ENCODE results near the gene KRTAP5-8. TPM values are rescaled to one million over a fixed set of nuclear protein-coding genes. Genes with fewer than 3 reads are reported as not detected.

KRTAP5-8 gene
- total RNA-seq, 1 experiment from 2014 or later, result not detected

GRCh38 chr11:71555508-71555907 lies 17.7 kb downstream of the KRTAP5-8 start:
- Histone ChIP-seq H3K9me2 (replicated peaks; ENCODE audit: low read length) (no peaks in the 10 kb centered on the region), H3K4me3 (ENCODE audit: low read length) (no peak overlapping the region), H3K36me3 (ENCODE audit: low read depth, low read length) (no peaks in the 10 kb centered on the region), H2AFZ (ENCODE audit: low read length) (no peak overlapping the region), H3K79me2 (ENCODE audit: low read length) (no peaks in the 10 kb centered on the region), H3K4me1 (ENCODE audit: insufficient read depth, low read length) (no peaks in the 10 kb centered on the region), H4K20me1 (ENCODE audit: low read length) (no peaks in the 10 kb centered on the region), H3K4me2 (ENCODE audit: low read length) (no peak overlapping the region), H3K27me3 (ENCODE audit: low read length) (no peaks in the 10 kb centered on the region; the same call in 1 of the 2 replicates), H3F3A (ENCODE audit: low read length, unreplicated experiment) (no peaks in the 10 kb centered on the region), H3K9me3 (ENCODE audit: low read length) (no peaks in the 10 kb centered on the region), H3K27ac (ENCODE audit: low read length) (no peak overlapping the region), H3K9ac (ENCODE audit: low read length) (no peak overlapping the region)
- ATAC-seq (no peak), DNase-seq (no peak)
- ChIA-PET POLR2A (ENCODE audit: unreplicated experiment) (no interaction called here), CTCF (no interaction called here)
- intact Hi-C loops (cut with micrococcal nuclease), result no loop called here
- TF ChIP-seq CTCF (conservative IDR thresholded peaks at IDR 0.05; ENCODE audit: low read depth, low read length) (no peak), EZH2phosphoT487 (IDR thresholded peaks at IDR 0.05; ENCODE audit: borderline replicate concordance, low read length) (no peak), EZH2 (IDR thresholded peaks at IDR 0.05; ENCODE audit: low read length, unreplicated experiment) (no peak)
- BruUV-seq (replicated peaks), result no TSS peak

GRCh38 chr11:71556018-71556417 lies 18.2 kb downstream of the KRTAP5-8 start:
- POLR2A ChIA-PET (ENCODE audit: unreplicated experiment), result no interaction called here

More at GRCh38 chr11:71556018-71556417, 18.2 kb downstream of the KRTAP5-8 start:
- CTCF ChIA-PET, result no interaction called here
- H3K9ac ChIP-seq (ENCODE audit: low read length), result no peak overlapping the region
- intact Hi-C loops (cut with micrococcal nuclease), result no loop called here
- no peaks in the 10 kb centered on the region for H3K4me1 ChIP-seq (ENCODE audit: insufficient read depth, low read length)
- no peak overlapping the region for H3K27ac ChIP-seq (ENCODE audit: low read length)
- no peaks in the 10 kb centered on the region for H4K20me1 ChIP-seq (ENCODE audit: low read length)
- H3K27me3 ChIP-seq (ENCODE audit: low read length), result no peaks in the 10 kb centered on the region; the same call in 1 of the 2 replicates
- ATAC-seq (no peak), DNase-seq (no peak)
- no peaks in the 10 kb centered on the region for H3K79me2 ChIP-seq (ENCODE audit: low read length)
- H2AFZ ChIP-seq (ENCODE audit: low read length), result no peak overlapping the region
- H3K4me2 ChIP-seq (ENCODE audit: low read length), result no peak overlapping the region
- no peaks in the 10 kb centered on the region for H3K9me2 ChIP-seq (replicated peaks; ENCODE audit: low read length)
- no peaks in the 10 kb centered on the region for H3K36me3 ChIP-seq (ENCODE audit: low read depth, low read length)
- no peaks in the 10 kb centered on the region for H3F3A ChIP-seq (ENCODE audit: low read length, unreplicated experiment)
- no peak overlapping the region for H3K4me3 ChIP-seq (ENCODE audit: low read length)
- BruUV-seq (replicated peaks), result no TSS peak
- H3K9me3 ChIP-seq (ENCODE audit: low read length), result no peaks in the 10 kb centered on the region
- TF ChIP-seq CTCF (conservative IDR thresholded peaks at IDR 0.05; ENCODE audit: low read depth, low read length), result no peak
- no peak for TF ChIP-seq EZH2phosphoT487 (IDR thresholded peaks at IDR 0.05; ENCODE audit: borderline replicate concordance, low read length)
- no peak for TF ChIP-seq EZH2 (IDR thresholded peaks at IDR 0.05; ENCODE audit: low read length, unreplicated experiment)
